Measurements from ENCODE around the gene ZNF469. TPM values are rescaled to one million over a fixed set of nuclear protein-coding genes. Genes with fewer than 3 reads are reported as not detected.
A peak's percentile ranks its signal among the peaks of the same experiment; 100 is the strongest.

The ZNF469 gene
- total RNA-seq, 1 donor from 2014 or later = 0.20 TPM

- no peak for DNase-seq (ENCODE audit: low read depth in 2 of 2)
Observed at GRCh38 chr16:88428156-88428555, 45.4 kb downstream of the ZNF469 start.

- no peak for DNase-seq (ENCODE audit: low read depth in 2 of 2)
Observed at GRCh38 chr16:88428616-88429386, 46.0 kb downstream of the ZNF469 start.

GRCh38 chr16:88429387-88430184 is 46.8 kb downstream of the ZNF469 start:
- peak in 1 of 2 donors; percentile 25 for DNase-seq (ENCODE audit: low read depth in 2 of 2)

GRCh38 chr16:88430185-88430523 is 47.4 kb downstream of the ZNF469 start:
- peak; percentile 20 to 27 for DNase-seq (ENCODE audit: low read depth in 2 of 2)

- DNase-seq (ENCODE audit: low read depth in 2 of 2) = peak; percentile 16 to 42
Observed at GRCh38 chr16:88430524-88431446, 48.0 kb downstream of the ZNF469 start.

GRCh38 chr16:88431651-88432050 is 48.9 kb downstream of the ZNF469 start:
- DNase-seq (ENCODE audit: low read depth in 2 of 2) = no peak

GRCh38 chr16:88432174-88432573 is 49.4 kb downstream of the ZNF469 start:
- no peak for DNase-seq (ENCODE audit: low read depth in 2 of 2)

Other genes with a start within 250 kb of the ZNF469 start
- gene ZFPM1, start 70.3 kb downstream of the ZNF469 start, total RNA-seq = 0.60 and 0.65 TPM in 2 replicates
- gene ZC3H18, start 187.4 kb downstream of the ZNF469 start, total RNA-seq = 6.1 and 8.7 TPM in 2 replicates